A673 (cell line): ENCODE data around the gene DCN.

Experiments
- CTCF ChIP-seq: fragments of 300-800, 200-600 bp; sonication (generic); conservative IDR thresholded peaks from 2 replicates; pipeline ENCODE4 v1.5.1; 2017; ENCODE audit warnings: low read depth, mild to moderate bottlenecking, antibody characterized with exemption, low read length, moderate library complexity, mixed read lengths
- EZH2 ChIP-seq: fragments of 200-600 bp; sonication (generic); IDR thresholded peaks from 2 replicates; pipeline ENCODE4 v1.6.1; 2017; ENCODE audit warnings: borderline replicate concordance, low read depth, mild to moderate bottlenecking, mixed read lengths, antibody characterized with exemption, low read length; ENCODE audit not compliant: poor library complexity, severe bottlenecking

DNA sequence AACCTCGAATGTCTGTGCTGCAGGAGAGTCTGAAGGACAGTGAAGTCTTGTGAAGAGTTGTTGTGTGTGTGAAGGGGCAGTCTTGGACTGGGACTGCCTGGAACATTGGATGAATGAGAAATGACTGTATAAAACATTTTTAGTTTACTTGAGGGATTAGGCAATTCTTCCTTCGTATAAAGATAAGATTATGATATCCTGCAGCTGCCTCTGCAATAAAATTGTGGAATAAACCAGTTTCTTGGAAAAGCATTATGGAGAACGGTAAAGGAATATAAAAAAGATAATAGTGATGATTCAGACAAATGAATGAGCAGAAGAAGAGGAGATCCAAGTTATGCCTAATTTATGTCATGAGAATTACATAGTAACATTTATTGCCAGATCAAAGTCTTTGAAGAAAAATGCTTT lies 40.4 kb downstream of the DCN start:
- TF ChIP-seq CTCF (no peak), EZH2 (no peak)
